Gastrocnemius medialis (tissue), 4 donors: ENCODE measurements around the gene ZNF724. TPM values are rescaled to one million over a fixed set of nuclear protein-coding genes. Genes with fewer than 3 reads are reported as not detected.
A peak's percentile ranks its signal among the peaks of the same experiment; 100 is the strongest.

Experiments
- ATAC-seq, 2 donors: fragments of 150-250 bp; one replicate each; pipeline ENCODE4 v1.9.1; 2016
- DNase-seq, 2 donors: peaks; one replicate each; pipeline ENCODE4 v3.0.0-alpha.2; 2019
- H3K27ac ChIP-seq, 4 donors: fragments of 200-600 bp; sonication (generic); 1 replicate in 1 of 4; 2 replicates in 3 of 4; pipeline ENCODE4 v1.5.1; 2016 to 2018; ENCODE audit warnings: mild to moderate bottlenecking in 2 of 4, moderate library complexity in 1 of 4
- H3K27me3 ChIP-seq, 3 donors: fragments of 200-600 bp; sonication (generic) in 2 of 3; 1 replicate in 1 of 3; 2 replicates in 2 of 3; pipeline versions ENCODE4 v1.5.1 to v1.6.0; 2016 to 2019; ENCODE audit warnings: mild to moderate bottlenecking in 1 of 3, moderate library complexity in 1 of 3
- H3K36me3 ChIP-seq, 2 donors: fragments of 200-600 bp; sonication (generic) in 1 of 2; one replicate each; pipeline ENCODE4 v1.5.1; 2017 to 2018
- H3K4me1 ChIP-seq, 2 donors: fragments of 200-600 bp; sonication (generic) in 1 of 2; one replicate each; pipeline ENCODE4 v1.5.1; 2016 to 2017; ENCODE audit warnings: mild to moderate bottlenecking in 2 of 2
- H3K4me3 ChIP-seq, 4 donors: fragments of 200-600 bp; sonication (generic) in 3 of 4; 1 replicate in 1 of 4; 2 replicates in 3 of 4; pipeline ENCODE4 v1.5.1; 2016 to 2019; ENCODE audit warnings: mild to moderate bottlenecking in 2 of 4
- H3K9me3 ChIP-seq, 3 donors: fragments of 200-600 bp; sonication (generic) in 2 of 3; 1 replicate in 1 of 3; 2 replicates in 2 of 3; pipeline ENCODE4 v1.5.1; 2016 to 2019
- POLR2A ChIP-seq, 2 donors: fragments of 450-650 bp; IDR thresholded peaks; one replicate each; pipeline ENCODE4 v1.6.1; 2017; ENCODE audit warnings: antibody characterized with exemption in 2 of 2, mild to moderate bottlenecking in 2 of 2, moderate library complexity in 2 of 2
- in situ Hi-C, 4 donors: fragments of 200-750 bp; cut with MboI; loops; one replicate each; pipeline versions ENCODE4 v1.15.0 to v1.8.0; 2017; ENCODE audit warnings: low sequenced_read_pairs in 4 of 4
- intact Hi-C: fragments of 100-400 bp; cut with DNase I; formaldehyde crosslinking; loops from one replicate; pipeline ENCODE4 v1.15.1; 2023; ENCODE audit warnings: low total_unique reads
- total RNA-seq, 4 donors: library from RNA; depleted of rRNA; stranded (reverse); fragments of >200 nt; gene quantifications; one replicate each; pipeline versions ENCODE4 v1.1.0 to v1.2.3, GENCODE V29; 2016
- TF ChIP-seq, protein P1 (sequence below), 5 experiments: fragments of 450-650 bp in 3 of 5; fragments of 200-600 bp in 2 of 5; sonication (generic) in 2 of 5; IDR thresholded peaks in 4 of 5; conservative IDR thresholded peaks in 1 of 5; 1 replicate in 4 of 5; 2 replicates in 1 of 5; pipeline ENCODE4 v1.5.1; 2016 to 2019; ENCODE audit warnings: antibody characterized with exemption in 5 of 5, mild to moderate bottlenecking in 3 of 5, moderate library complexity in 3 of 5

The ZNF724 gene
- total RNA-seq, 4 donors from 2014 or later: 0.20 to 0.62 (median 0.46) TPM; not detected in 1

DNA sequence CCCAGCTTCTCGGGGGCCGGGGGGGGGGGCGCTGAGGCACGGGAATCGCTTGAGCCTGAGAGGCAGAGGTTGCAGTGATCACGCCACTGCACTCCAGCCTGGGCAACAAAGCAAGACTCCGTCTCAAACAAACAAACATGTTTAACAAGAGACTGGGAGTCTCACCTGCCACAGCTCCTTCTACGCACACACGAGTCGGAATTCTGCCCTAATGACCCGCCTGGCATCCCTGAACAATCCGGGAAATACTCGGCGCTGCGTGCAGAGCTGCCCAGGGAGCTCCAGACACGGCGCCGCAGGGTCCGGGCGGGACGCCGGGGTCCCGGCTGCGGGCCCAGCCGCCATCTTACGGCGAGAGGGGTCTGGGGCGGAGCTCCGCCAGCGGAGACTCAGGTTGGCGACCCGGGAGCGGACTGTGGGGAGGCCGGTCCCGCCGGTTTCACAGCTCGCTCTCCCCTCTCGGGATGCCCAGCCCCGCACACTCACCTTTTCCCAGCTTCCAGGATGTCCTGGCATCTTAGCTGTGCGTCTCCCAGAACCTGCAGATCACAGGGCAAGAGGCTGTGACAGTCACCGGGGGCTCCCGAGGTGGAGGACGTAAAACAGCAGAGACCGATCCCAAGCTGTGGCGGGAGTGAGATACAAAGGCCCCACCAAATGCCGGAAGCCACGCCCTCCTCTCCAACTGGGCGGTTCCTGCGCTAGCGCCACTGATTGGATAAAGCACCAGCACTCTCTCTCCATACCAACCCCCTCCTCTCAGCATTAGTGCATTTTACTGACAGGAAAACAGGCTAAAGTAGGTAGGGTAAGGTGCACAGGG, 23.6 kb upstream of the ZNF724 start:
- in situ Hi-C loops: loop anchor here in 1 of 4 donors (25.0 kb wide), 1 partner anchor 114 kb away; the partner anchor contains the start of gene ZNF91
- H3K4me3 ChIP-seq: peak overlapping the region; percentile 83 to 98 (median 92)
- H3K36me3 ChIP-seq: peaks cover 0 to 7% of the 10 kb centered on the region in 2 donors
- TF ChIP-seq, protein P1, sequence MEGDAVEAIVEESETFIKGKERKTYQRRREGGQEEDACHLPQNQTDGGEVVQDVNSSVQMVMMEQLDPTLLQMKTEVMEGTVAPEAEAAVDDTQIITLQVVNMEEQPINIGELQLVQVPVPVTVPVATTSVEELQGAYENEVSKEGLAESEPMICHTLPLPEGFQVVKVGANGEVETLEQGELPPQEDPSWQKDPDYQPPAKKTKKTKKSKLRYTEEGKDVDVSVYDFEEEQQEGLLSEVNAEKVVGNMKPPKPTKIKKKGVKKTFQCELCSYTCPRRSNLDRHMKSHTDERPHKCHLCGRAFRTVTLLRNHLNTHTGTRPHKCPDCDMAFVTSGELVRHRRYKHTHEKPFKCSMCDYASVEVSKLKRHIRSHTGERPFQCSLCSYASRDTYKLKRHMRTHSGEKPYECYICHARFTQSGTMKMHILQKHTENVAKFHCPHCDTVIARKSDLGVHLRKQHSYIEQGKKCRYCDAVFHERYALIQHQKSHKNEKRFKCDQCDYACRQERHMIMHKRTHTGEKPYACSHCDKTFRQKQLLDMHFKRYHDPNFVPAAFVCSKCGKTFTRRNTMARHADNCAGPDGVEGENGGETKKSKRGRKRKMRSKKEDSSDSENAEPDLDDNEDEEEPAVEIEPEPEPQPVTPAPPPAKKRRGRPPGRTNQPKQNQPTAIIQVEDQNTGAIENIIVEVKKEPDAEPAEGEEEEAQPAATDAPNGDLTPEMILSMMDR (IDR thresholded peaks at IDR 0.05 in 4 of 5, conservative IDR thresholded peaks at IDR 0.05 in 1 of 5): no peak
- TF ChIP-seq POLR2A (IDR thresholded peaks at IDR 0.05): peak; percentile 52 to 78
- no peaks in the 10 kb centered on the region for H3K9me3 ChIP-seq
- H3K27ac ChIP-seq: peak overlapping the region; percentile 78 to 88 (median 85)
- peaks cover 0 to 5% of the 10 kb centered on the region in 2 donors for H3K4me1 ChIP-seq
- ATAC-seq (peak; percentile 97 to 100), DNase-seq (peak; percentile 71 to 88)
- intact Hi-C loops: loop anchor here (2.0 kb wide), 1 partner anchor 121 kb away; the partner anchor contains the start of gene ZNF91
- H3K27me3 ChIP-seq: no peaks in the 10 kb centered on the region

DNA sequence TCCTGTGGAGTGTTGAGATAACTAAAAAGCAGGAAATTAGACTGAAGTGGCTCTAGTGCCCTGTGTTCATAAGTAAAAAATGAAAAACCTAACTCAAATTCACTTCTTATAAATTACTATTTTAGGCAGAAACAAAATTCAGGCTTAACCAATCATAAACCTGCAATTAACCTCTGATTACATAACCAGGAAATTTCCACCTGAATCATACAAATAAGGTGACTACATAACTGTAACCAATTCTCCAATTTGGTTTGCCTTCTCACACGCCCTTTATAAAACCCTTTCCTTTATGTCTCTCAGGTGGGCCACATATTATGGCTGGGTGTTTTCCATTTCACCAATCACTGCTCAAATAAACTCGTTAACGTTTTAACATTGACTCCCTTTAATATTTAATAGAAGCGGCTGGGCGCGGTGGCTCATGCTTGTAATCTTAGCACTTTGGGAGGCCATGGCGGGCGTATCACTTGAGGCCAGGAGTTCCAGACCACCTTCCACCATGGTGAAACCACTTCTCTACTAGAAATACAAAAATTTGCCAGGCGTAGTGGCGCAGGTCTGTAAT, 22.9 kb upstream of the ZNF724 start:
- Histone ChIP-seq H3K9me3 (no peaks in the 10 kb centered on the region), H3K27me3 (no peaks in the 10 kb centered on the region), H3K4me1 (peaks cover 0 to 5% of the 10 kb centered on the region in 2 donors), H3K4me3 (peak overlapping the region; percentile 83 to 98 (median 92)), H3K36me3 (peaks cover 0 to 11% of the 10 kb centered on the region in 2 donors), H3K27ac (peak overlapping the region; percentile 78 to 88 (median 85))
- in situ Hi-C loops (loop anchor here in 1 of 4 donors (25.0 kb wide), 1 partner anchor 114 kb away; the partner anchor contains the start of gene ZNF91), intact Hi-C loops (loop anchor here (2.0 kb wide), 1 partner anchor 122 kb away; the partner anchor contains the start of gene ZNF91)
- TF ChIP-seq, protein P1 (IDR thresholded peaks at IDR 0.05 in 4 of 5, conservative IDR thresholded peaks at IDR 0.05 in 1 of 5): peak in 1 of 5 experiments; percentile 19
- TF ChIP-seq POLR2A (IDR thresholded peaks at IDR 0.05): no peak
- no peak for DNase-seq
- no peak for ATAC-seq

DNA sequence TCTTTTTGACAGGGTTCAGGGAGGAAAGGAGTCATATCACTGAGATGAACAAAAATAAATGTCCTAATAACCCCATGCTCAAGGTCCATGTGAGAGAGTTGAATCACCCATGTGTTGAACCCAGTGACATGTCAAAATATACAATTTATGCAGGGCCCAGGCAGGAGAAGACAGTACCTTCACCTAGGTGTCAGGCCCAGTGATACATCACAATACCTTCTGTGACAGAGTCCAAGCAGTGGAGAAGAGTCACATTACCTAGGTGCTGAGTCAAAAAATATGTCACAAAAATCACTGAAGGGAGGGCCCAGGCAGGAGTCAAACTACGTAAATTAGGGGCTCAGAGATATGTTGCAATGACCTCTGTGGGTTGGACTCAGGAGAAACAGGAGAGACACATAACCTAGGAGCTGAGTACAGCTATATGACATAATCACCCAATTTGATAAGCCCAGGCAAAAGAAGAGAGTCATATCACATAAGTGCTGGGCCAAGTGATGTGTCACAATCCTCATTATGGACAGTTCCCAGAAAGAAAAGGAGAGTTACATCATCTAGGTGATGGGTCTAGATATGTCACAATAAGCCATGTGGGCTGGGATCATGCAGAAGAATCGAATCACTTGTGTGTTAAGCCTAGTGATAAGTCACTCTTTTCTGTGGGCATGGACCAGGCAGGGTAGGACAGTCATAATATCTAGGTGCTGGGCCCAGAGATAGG, 13.8 kb upstream of the ZNF724 start:
- in situ Hi-C loops: loop anchor here in 1 of 4 donors (25.0 kb wide), 1 partner anchor 123 kb away; the partner anchor contains the start of gene ZNF91
- no peaks in the 10 kb centered on the region for H3K9me3 ChIP-seq
- H3K36me3 ChIP-seq: peaks cover 0 to 32% of the 10 kb centered on the region in 2 donors
- H3K4me1 ChIP-seq: no peaks in the 10 kb centered on the region
- no peak for TF ChIP-seq POLR2A (IDR thresholded peaks at IDR 0.05)
- TF ChIP-seq, protein P1 (IDR thresholded peaks at IDR 0.05 in 4 of 5, conservative IDR thresholded peaks at IDR 0.05 in 1 of 5): no peak
- peak overlapping the region in 1 of 4 donors; percentile 5 for H3K27ac ChIP-seq
- no peak overlapping the region for H3K4me3 ChIP-seq
- ATAC-seq (peak; percentile 42 to 70), DNase-seq (no peak)
- H3K27me3 ChIP-seq: no peaks in the 10 kb centered on the region
- intact Hi-C loops: no loop called here

DNA sequence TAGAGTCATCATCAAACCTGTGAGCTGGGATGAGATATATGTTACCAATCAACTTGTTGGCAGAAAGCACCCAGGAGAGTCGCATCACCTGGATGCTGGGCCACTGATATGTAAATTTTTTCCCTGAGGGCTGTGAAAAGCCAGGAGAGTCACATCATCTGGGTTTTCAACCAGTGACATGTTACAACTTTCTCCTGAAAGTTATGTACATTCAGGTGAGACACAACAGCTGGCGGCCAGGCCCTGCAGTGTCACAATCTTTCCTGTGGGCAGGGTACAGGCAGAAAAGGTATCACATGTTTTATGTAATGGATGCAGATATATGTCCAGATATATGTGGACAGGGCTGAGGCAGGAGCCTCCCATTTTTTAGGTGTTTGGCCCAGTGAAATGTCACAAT, 13.2 kb upstream of the ZNF724 start:
- peaks cover 0 to 37% of the 10 kb centered on the region in 2 donors for H3K36me3 ChIP-seq
- no peaks in the 10 kb centered on the region for H3K27me3 ChIP-seq
- DNase-seq: no peak
- intact Hi-C loops: no loop called here
- H3K9me3 ChIP-seq: no peaks in the 10 kb centered on the region
- H3K4me1 ChIP-seq: no peaks in the 10 kb centered on the region
- in situ Hi-C loops: loop anchor here in 1 of 4 donors (25.0 kb wide), 1 partner anchor 124 kb away; the partner anchor contains the start of gene ZNF91
- no peak overlapping the region for H3K4me3 ChIP-seq
- TF ChIP-seq, protein P1 (IDR thresholded peaks at IDR 0.05 in 4 of 5, conservative IDR thresholded peaks at IDR 0.05 in 1 of 5): no peak
- no peak for TF ChIP-seq POLR2A (IDR thresholded peaks at IDR 0.05)
- no peak for ATAC-seq
- H3K27ac ChIP-seq: peak overlapping the region in 1 of 4 donors; percentile 5
